ENCODE measurements around the gene PABPN1L. TPM values are rescaled to one million over a fixed set of nuclear protein-coding genes. Genes with fewer than 3 reads are reported as not detected.
"Not testable (repeated sequence)": the region's sequence is repeated elsewhere in the genome, so short reads cannot be mapped to it uniquely, and the experiment has no call there.

Gene PABPN1L
- total and polyA plus RNA-seq, 2 of the 4 experiments (the other 2 are of a cell fraction), result not detected

- 91% methylated on average over 14 of the region's 48 CpGs; no CpG with 5 or more reads in 1 of the 2 experiments for WGBS, 2 experiments (ENCODE audit: extremely low coverage in 2 of 2, insufficient read length in 1 of 2)
- H3K4me3 ChIP-seq (ENCODE audit: insufficient read depth, low read depth, low read length); H3K23ac ChIP-seq (ENCODE audit: low read depth, low read length); H3K79me1 ChIP-seq (ENCODE audit: low read depth in 1 of 2, low read length in 2 of 2); H4K91ac ChIP-seq (ENCODE audit: insufficient read depth, low read depth, low read length); in situ Hi-C loops (cut with MboI; ENCODE audit: low sequenced_read_pairs); H2AK5ac ChIP-seq (ENCODE audit: low read depth, low read length); BruUV-seq (replicated peaks); H3K9ac ChIP-seq (ENCODE audit: low read depth, low read length); H2BK120ac ChIP-seq (ENCODE audit: low read depth, low read length); H4K5ac ChIP-seq (ENCODE audit: low read depth, low read length); H3K18ac ChIP-seq (ENCODE audit: low read depth, low read length); dilution Hi-C loops (cut with HindIII; ENCODE audit: low sequenced_read_pairs, unreplicated experiment); H3K27ac ChIP-seq (ENCODE audit: insufficient read depth, low read length); H2AK9ac ChIP-seq (replicated peaks; ENCODE audit: low read depth, low read length, poor library complexity); H3K9me3 ChIP-seq (ENCODE audit: control insufficient read depth, insufficient read depth, low read length); ATAC-seq (ENCODE audit: low read depth); H3K9me1 ChIP-seq (ENCODE audit: insufficient read depth, low read length); POLR2A ChIA-PET (ENCODE audit: unreplicated experiment); H4K20me1 ChIP-seq (ENCODE audit: insufficient read depth, low read length); H3K36me3 ChIP-seq (ENCODE audit: control insufficient read depth, insufficient read depth, low read length); H4K8ac ChIP-seq (ENCODE audit: low read depth in 2 of 2, low read length in 2 of 2); DNase-seq; H2BK15ac ChIP-seq (ENCODE audit: low read depth, low read length); CTCF ChIA-PET; H3K4me2 ChIP-seq (ENCODE audit: low read depth, low read length); H2AFZ ChIP-seq (replicated peaks; ENCODE audit: low read length, poor library complexity); H3K4ac ChIP-seq (ENCODE audit: low read depth, low read length); H3K27me3 ChIP-seq (ENCODE audit: control insufficient read depth, insufficient read depth, low read length); H3K4me1 ChIP-seq (ENCODE audit: control insufficient read depth, insufficient read depth, low read length); H2BK5ac ChIP-seq (ENCODE audit: low read depth, low read length, poor library complexity, severe bottlenecking); H3K56ac ChIP-seq (ENCODE audit: extremely low read depth, insufficient read depth, low read length); intact Hi-C loops (cut with micrococcal nuclease); H3K14ac ChIP-seq (replicated peaks; ENCODE audit: low read depth, low read length); H2BK20ac ChIP-seq (ENCODE audit: low read depth, low read length): not testable (repeated sequence)
These were observed 23.4 kb upstream of the PABPN1L start for GRCh38 chr16:88889702-88890352.

All from IMR-90 (cell line).